Activated naive CD4-positive, alpha-beta T cell treated with anti-CD3 and anti-CD28 coated beads, Interleukin-2, amount 50 U/mL, for 16 hours (primary cell): ENCODE data around the gene DDRGK1.
"Not testable (repeated sequence)": the region's sequence is repeated elsewhere in the genome, so short reads cannot be mapped to it uniquely, and the experiment has no call there.

Source experiments
- DNase-seq: peaks from one replicate; pipeline ENCODE4 v3.0.0-alpha.2; 2020

The DDRGK1 gene

GRCh38 chr20:3163099-3164042 is 41.1 kb downstream of the DDRGK1 start:
- no peak for DNase-seq

DNA sequence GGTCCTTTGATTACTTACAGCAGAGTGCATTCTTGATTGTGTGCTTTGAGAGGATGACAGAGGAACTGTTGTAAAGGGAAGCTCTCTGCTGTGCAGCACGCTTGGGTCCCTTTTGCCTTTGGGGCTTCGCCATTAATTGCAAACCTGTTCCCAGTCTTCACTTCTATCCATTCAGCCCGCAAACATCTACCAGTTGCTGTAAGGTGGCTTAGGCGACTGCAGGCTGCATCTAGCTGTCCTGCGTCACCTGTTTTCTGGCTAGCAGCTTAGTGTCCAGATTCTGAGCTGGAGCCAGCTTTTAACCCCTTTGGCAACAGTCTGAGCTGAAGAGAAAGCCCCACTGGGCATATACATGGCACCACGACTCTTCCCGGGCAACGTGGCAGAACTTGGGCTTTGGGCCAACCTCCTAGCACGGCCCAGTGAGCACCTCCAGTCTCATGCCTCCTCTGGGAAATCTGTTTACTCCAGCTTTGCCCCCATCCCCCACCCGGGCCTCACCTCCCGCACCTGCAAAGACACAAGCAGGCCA is 42.3 kb downstream of the DDRGK1 start:
- no peak for DNase-seq

DNA sequence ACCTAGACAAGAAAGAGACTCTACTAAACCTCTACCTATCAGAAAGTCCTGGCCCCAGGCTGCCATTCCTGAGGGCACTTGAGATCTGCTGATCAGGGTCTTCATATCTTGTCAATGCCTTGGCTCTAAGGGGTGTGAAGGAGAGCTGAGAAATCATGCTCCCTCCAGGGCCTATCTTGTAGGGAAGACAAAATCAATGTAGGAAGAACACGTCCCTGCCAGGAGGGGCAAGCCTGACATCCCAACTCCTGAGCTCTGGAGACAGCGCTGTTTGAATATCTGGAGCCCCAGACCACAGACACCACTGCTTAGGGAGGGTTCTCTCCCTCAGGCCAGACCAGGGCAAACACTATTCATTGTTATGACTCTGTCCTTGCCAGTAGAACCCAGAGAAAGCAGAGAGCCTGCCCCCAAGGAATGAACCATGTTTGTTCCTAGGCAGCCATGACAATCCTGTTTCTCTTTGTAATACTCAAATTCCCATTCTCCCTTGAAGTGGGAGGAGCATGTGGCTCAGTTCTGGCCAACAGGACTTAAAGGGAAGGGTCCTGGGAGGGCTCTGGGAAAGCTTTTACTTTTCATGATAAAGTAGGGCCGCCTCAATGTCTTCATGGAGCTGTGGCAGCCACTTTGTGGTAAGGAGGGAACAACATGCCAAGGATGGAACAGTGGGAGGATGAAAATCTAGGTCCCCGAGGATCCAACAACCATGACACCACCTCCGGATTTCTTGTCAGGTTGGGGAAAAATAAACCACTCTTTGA is 43.0 kb downstream of the DDRGK1 start:
- DNase-seq, result no peak

GRCh38 chr20:3160418-3160817 is 44.1 kb downstream of the DDRGK1 start:
- no peak for DNase-seq

DNA sequence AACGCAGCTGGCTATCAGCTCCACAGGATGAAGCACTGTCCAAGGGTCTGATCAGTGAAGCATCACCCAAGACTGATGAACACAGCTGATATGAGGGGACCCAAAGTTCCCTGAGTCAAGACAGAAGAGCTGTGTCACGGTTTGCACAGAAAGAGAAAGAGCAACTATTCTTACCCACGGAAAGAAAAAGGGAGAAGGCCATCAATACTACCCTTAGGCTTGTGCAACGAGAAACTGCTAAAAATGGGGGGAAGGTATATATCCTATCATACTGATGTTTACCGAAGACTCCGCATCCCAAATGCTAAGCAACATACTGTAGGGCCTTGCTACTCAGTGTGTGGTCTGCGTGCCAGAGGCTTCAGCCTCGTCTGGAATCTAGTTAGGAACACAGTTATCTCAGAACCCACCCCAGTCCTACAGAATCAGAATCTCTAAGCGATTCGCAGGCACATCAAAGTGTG is 45.5 kb downstream of the DDRGK1 start:
- DNase-seq, result no peak

- DNase-seq, result no peak
Measured at GRCh38 chr20:3157817-3158216, 46.7 kb downstream of the DDRGK1 start.

DNA sequence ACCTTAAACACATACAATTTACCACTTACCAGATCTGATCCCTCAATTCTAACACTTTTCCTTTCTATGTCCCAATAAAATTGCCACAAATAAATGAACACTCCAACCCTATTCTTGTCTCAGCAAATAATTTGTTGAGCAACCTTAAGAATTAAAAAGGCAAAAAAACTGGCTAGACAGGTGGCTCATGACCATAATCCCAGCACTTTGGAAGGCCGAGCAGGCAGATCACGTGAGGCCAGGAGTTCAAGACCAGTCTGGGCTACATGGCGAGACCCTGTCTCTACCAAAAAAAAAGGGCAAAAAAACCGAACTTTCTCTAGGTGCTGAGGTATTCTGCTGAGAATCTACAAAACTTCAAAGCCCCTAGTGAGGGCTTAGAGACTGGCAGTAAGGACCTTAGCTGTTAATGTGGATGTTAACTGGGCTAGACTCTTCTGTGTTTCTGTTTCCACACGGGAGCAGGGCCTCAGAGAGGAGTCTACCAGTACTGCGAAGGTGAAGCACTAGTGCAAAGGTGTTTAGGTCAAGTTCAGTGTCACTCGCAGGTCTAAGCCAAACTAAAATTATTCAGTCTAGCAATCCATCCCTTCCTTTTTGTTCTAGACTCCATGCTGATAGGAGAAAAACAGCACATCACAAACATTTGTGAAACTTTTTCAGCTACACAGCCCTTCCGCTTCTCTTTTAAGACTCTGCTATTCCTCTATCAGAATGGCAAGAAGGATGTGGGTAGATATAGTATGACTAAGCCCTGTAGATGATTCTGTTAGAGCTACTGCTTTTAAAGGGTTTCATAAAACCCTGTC is 47.5 kb downstream of the DDRGK1 start:
- DNase-seq, result no peak

- DNase-seq, result not testable (repeated sequence)
Measured at GRCh38 chr20:3152057-3152644, 52.3 kb downstream of the DDRGK1 start.

DNA sequence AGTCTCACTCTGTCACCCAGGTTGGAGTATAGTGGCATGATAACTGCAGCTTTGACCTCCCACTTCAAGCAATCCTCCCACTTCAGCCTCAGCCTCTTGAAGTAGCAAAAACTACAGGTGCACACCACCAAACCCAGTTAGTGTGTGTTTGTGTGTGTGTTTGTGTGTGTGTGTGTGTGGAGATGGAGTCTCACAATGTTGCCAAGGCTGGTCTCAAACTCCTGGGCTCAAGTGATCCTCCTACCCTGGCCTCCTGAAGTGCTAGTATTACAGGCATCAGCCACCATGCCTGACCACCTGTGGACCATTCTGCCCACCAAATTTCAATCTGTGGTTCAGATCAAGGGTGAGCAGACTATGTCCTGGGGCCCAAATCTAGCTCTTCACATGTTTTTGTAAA is 53.6 kb downstream of the DDRGK1 start:
- DNase-seq, result no peak

- DNase-seq, result no peak
Measured at GRCh38 chr20:3146732-3147341, 57.6 kb downstream of the DDRGK1 start.

DNA sequence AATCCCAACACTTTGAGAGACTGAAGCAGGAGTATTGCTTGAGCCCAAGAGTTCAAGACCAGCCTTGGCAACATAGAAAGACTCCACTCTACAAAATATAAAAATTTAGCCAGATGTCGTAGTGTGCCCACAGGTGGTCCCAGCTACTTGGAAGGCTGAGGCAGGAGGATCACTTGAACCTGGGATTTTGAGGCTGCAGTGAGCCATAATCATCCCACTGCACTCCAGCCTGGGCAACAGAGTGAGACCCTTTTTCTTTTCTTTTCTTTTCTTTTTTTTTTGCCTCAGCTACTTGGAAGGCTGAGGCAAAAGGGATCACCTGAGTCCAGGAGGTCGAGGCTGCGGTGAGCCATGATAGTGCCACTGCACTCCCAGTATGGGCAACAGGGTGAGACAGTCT is 62.7 kb downstream of the DDRGK1 start:
- no peak for DNase-seq
